GM18868 (cell line): Measurements from ENCODE around the gene NPAS3.
A peak's percentile ranks its signal among the peaks of the same experiment; 100 is the strongest.

Experiments used
- ATAC-seq: cut with Tn5 transposase; IDR thresholded peaks from one replicate; pipeline ENCODE4 v1.9.1; 2021; ENCODE audit warnings: mild to moderate bottlenecking, moderate library complexity; ENCODE audit not compliant: unreplicated experiment

Gene NPAS3

DNA sequence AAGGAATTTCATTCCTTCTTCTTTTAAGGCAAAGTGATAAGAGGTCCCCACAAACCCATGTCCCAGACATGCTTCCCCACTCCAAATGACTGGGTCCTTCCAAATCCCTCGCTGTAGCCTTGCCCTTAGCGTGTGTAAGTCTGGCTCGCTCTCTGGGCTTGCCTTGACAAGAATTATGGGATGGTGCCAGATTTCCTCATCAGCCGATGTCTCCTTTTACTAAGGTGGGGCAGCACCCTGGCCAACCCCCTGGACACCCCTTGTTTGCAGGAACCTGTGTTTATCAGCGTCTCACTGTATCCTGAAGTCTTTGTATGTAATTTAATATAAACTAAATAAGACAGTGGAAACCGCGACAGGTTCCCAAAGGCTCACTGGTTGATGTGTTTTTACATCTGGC, 518.9 kb downstream of the NPAS3 start:
- no peak for ATAC-seq

DNA sequence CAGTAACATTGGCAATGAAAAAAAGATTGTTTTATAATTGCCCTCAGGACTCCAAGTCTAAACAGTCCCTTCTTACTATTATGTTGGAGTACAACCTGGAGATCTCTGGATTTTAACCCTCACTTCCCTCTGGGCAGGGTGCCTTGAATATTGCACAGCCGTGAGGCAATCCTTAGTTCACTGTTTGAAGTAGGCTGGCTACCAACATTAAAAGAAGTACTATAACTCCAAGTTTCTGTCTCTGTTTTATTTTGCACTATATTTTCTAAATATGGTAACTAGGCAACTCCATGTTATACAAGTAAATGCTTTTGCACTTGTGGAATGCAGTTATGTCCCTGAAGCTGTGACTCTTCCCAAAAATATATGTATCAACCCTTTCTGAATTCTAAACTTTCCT, 521.5 kb downstream of the NPAS3 start:
- no peak for ATAC-seq

DNA sequence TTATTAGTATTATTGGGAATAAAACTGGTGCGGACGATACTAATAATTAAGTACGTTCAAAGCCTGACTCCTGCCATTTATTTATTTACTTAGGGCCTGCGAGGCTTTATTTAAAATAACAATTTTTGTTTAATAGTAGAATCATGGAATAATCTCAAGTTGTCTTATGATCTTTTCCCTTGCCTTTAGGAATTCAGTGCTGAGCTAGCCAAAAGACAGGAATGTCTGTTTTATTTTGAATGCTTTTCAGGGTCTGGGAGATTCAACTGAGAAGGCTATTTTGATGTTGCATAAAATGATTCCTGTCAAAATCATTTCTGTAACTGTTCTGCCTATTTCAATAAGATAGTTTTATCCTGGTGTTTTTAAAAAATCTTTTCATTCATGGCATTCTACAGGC, 522.4 kb downstream of the NPAS3 start:
- no peak for ATAC-seq

GRCh38 chr14:33463731-33464130, 525.1 kb downstream of the NPAS3 start:
- no peak for ATAC-seq

DNA sequence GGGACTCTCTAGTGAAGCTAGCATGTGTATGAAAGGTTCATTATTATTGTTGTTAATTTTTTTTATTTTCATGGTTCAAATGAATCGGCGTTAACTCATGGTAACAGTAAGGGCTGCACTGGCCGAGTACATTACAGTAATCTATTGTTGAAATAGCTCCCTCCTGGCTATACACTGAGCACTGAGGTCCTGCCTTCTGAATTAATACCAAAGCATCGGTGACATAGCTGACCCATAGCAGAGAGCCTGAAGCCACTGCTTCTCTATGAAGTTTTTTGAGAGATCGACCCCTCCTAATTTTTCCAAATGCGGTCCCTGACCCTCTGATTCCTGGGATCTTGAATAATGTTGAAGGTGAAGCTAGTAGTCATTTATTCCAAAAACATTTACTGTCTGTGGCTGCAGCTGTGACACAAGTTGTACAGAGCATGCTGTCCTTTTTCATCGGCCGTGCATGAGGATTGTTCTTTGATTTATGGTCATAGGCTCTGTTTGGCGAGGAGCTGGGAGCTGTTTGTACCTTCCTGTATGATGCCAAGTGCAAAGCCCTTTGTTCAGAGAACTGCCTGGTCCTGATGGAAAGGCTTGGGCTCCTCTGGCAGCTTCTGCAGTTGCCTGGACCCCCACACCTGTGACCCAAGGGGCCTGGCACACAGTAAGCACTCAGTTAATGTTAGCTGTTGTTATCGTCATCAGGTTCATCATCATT, 525.7 kb downstream of the NPAS3 start:
- ATAC-seq: no peak

- no peak for ATAC-seq
These were observed 527.4 kb downstream of the NPAS3 start for GRCh38 chr14:33465846-33466700.

- no peak for ATAC-seq
These were observed 529.3 kb downstream of the NPAS3 start for GRCh38 chr14:33467971-33468370.

DNA sequence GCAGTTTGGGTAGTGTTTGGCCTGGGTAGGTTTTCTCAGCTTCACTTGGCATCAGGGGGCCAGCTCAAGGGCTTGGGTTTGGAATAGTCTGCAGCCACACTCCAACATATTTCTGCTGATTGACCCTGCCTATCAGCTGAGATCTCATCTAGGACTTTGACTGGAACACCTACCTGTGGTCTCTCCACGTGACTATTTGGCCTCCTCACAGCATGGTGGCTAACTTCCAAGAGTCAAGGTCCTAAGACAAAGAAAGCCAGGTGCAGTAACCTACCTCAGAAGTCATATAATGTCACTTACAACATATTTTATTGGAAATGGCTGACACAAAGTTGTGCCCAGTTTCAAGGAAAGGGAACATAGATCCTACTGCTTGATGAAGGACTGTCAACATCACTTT, 531.2 kb downstream of the NPAS3 start:
- ATAC-seq: no peak

- ATAC-seq: no peak
These were observed 533.1 kb downstream of the NPAS3 start for GRCh38 chr14:33471776-33472175.

GRCh38 chr14:33475623-33476022, 536.9 kb downstream of the NPAS3 start:
- peak; percentile 45 for ATAC-seq

DNA sequence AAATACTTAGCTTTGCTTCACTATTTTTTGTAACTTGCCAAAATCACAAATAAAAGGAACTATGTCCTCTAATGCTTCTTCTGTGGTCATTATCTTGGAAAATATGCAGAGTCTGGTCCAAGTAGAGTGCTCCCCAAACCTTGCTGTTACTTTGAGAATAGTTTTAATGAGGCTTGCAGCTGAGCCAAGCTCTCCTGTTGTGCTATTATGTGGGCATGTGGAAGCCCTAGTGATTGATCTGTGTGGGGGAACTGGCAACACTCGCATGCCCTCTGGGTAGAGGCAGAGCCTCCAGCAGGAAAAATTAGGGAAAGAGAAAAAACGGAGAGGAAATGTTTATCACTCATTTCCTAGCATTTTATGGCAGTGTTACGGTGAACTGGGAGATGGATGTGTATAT, 539.1 kb downstream of the NPAS3 start:
- ATAC-seq: no peak

GRCh38 chr14:33480071-33480886, 541.6 kb downstream of the NPAS3 start:
- no peak for ATAC-seq

DNA sequence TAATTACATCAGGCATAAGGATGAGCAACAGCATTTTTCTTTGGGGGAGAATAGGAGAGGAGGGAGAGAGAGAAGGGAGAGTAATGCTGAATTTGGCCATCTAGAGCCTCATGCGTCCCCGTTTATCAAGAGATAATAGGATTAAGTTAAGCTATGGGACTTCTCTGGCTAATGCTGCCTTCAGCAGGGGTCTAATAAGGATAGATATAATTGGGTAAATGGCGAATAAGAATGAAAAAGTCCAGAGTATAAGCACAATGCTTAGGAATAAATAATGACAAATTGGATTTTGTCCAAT, 542.2 kb downstream of the NPAS3 start:
- no peak for ATAC-seq

DNA sequence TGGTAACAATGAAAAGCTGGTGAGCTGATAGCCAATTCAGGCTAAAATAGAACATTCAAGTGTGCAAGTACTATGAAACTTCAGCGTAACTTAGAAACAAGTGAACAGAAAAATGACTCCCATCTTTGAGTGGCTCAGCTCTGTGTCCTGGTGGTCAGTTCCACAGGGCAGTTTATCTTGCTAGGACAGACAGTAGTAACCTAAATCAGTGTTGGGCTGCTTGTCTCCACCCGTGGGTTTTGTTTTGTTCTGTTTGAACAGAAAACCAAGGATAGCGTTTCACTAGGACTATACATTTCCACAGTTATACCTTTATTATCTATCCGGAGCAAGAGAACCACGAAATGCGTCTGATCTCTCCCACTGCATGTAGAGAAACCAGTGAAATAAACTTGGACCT, 544.4 kb downstream of the NPAS3 start:
- ATAC-seq: no peak

- ATAC-seq: no peak
These were observed 544.9 kb downstream of the NPAS3 start for GRCh38 chr14:33483541-33483940.

DNA sequence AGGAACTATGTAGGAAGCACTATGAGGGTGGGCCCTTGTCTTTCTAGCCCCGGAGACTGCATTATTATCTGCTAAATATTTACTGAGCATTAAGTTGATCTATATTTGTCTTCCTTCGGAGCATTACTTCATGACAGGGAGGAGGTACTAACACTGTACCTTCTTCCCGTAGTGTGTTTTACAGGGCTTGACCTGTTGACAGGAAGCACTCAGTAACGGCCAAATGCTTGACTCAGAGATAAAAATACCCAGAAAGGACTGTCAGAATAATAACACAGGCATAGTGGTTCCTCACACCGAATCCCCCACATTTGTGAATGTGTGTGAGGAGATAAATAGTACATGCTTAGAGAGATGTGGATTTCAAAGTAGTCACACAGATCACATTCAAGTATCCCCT, 545.6 kb downstream of the NPAS3 start:
- no peak for ATAC-seq

DNA sequence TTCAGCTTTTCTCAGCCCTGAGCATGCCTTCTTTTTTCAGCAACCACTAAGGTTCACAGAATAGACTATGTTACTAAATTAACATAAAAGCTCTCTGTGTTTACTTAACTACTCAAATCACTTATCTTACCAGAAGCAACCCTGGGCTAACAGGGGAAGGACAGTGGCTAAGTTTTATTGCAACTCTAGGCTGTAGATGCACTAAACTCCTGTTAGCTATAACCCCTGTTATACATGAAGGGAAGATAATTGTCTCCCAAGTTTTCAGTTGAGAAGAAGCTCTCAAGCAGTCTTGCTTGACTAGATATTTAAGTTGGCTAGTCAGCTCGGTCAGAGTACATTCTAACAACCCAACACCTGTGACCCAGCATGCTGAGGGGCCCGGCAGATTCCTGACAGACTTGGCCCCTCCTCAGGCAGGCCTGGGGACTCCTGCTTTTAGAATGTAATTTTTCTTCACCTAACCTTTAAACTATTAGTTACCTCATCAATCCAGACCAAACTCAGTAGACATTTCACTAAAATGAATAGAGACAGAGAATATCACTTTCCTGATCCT, 547.7 kb downstream of the NPAS3 start:
- no peak for ATAC-seq

- no peak for ATAC-seq
These were observed 549.9 kb downstream of the NPAS3 start for GRCh38 chr14:33488582-33488981.

DNA sequence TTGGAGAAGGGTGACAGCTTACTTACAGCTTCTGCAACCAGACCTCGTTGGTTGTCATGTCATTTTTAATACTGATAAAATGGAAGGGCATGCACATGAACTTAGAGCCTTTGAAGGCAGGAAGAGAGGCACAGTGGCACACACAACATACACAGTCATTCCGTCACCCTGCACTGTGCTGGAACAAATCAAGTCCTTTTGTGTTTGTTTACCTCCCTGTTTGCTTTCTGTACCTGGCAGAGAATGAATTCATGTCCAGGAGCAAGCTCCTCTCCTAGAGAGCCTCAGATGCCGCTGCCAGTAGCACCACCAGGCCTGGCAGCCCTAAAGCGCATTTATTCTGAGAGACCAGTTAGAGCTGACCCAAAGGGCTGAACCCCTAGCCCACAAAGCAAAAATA, 551.9 kb downstream of the NPAS3 start:
- no peak for ATAC-seq

DNA sequence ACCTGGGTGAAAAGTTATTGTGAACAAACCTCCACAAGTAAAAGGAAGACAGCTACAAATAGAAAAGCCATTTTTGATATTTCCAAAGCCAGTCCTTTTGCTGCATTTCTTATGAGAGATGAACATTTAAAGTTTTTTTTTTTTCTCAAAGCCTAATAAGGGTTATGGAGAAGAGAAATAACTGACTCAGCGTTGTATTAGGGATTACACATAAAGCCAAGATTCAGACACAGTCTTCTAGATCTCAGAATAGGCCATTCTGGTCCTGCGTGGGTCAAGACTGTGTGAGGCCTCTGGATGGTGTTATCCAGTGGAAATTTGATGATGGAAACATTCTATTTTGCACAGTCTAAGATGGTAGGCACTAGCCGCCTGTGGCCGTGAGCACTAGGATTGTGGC, 552.4 kb downstream of the NPAS3 start:
- ATAC-seq: no peak

DNA sequence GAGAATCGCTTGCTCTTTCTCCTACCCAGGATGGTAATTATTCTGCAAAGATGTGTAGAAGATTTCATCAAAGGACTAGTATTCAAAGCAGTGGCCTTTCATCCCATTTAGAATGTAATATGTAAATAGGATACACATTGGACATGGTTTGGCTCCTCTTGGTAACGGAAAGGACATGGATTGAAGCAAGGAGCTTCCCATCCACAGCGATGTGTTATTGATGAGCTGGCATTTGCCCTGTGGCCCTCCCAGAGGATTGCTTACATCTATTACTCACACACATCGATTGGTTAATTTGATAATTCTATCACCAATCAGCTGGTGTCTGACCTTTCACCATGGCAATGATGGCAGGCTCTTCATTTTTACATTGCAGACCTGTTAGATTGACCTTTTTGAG, 553.8 kb downstream of the NPAS3 start:
- ATAC-seq: no peak
